ENCODE results near the gene MTHFD1L. TPM values are rescaled to one million over a fixed set of nuclear protein-coding genes. Genes with fewer than 3 reads are reported as not detected.
"Not testable (repeated sequence)": the region's sequence is repeated elsewhere in the genome, so short reads cannot be mapped to it uniquely, and the experiment has no call there.

MTHFD1L gene
- total and polyA plus RNA-seq, 10 donors, result 6.7 to 32.1 (median 13.1) TPM

- Histone ChIP-seq H3K4me3 (no peak overlapping the region), H3K27ac (no peak overlapping the region), H3K27me3 (replicated peaks in 1 of 7) (no peaks in the 10 kb centered on the region), H3K4me1 (no peaks in the 10 kb centered on the region), H3K9me3 (no peaks in the 10 kb centered on the region), H3K36me3 (peaks cover 0 to 65% (median 6%) of the 10 kb centered on the region in 6 donors)
- no peak for DNase-seq
- intact Hi-C loops (cut with DNase I; ENCODE audit: low total_unique reads), result no loop called here
- TF ChIP-seq POLR2A (IDR thresholded peaks at IDR 0.05), result no peak
- peak in 1 of 3 donors; percentile 10 for TF ChIP-seq POLR2AphosphoS5 (IDR thresholded peaks at IDR 0.05)
- 56 to 89% (median 74%) methylated on average over 2 of the region's 2 CpGs for WGBS, 5 donors
These were observed 17.1 kb upstream of the MTHFD1L start for GRCh38 chr6:150848400-150848799.

GRCh38 chr6:150854392-150854791 lies 11.1 kb upstream of the MTHFD1L start:
- H3K4me3 ChIP-seq; H3K27ac ChIP-seq; H3K9me3 ChIP-seq; H3K27me3 ChIP-seq (replicated peaks in 1 of 7); intact Hi-C loops (cut with DNase I; ENCODE audit: low total_unique reads); DNase-seq: not testable (repeated sequence)
- peaks cover 0 to 41% (median 3%) of the 10 kb centered on the region in 6 donors for H3K36me3 ChIP-seq
- 63 to 89% (median 85%) methylated on average over 5 of the region's 5 CpGs for WGBS, 5 donors
- peaks cover 0 to 17% (median 6%) of the 10 kb centered on the region in 6 donors for H3K4me1 ChIP-seq

GRCh38 chr6:150855171-150855570 lies 10.3 kb upstream of the MTHFD1L start:
- Histone ChIP-seq H3K36me3 (peaks cover 0 to 35% (median 3%) of the 10 kb centered on the region in 6 donors), H3K4me1 (peaks cover 0 to 17% (median 6%) of the 10 kb centered on the region in 6 donors)
- H3K27me3 ChIP-seq (replicated peaks in 1 of 7); H3K27ac ChIP-seq; H3K9me3 ChIP-seq; intact Hi-C loops (cut with DNase I; ENCODE audit: low total_unique reads); DNase-seq; H3K4me3 ChIP-seq: not testable (repeated sequence)
- 81 to 95% (median 91%) methylated on average over 8 of the region's 8 CpGs for WGBS, 5 donors

GRCh38 chr6:150857062-150857944 lies 8.2 kb upstream of the MTHFD1L start:
- Histone ChIP-seq H3K4me3 (no peak overlapping the region), H3K36me3 (peaks cover 0 to 35% (median 3%) of the 10 kb centered on the region in 6 donors), H3K27ac (peak overlapping the region in 7 of 8 donors; percentile 34 to 69 (median 46)), H3K4me1 (peaks cover 0 to 27% (median 10%) of the 10 kb centered on the region in 6 donors), H3K27me3 (replicated peaks in 1 of 7) (no peaks in the 10 kb centered on the region), H3K9me3 (peaks cover 0 to 4% (median 0%) of the 10 kb centered on the region in 8 donors)
- intact Hi-C loops (cut with DNase I; ENCODE audit: low total_unique reads), result no loop called here
- no peak for TF ChIP-seq POLR2A (IDR thresholded peaks at IDR 0.05)
- no peak for TF ChIP-seq CTCF (IDR thresholded peaks at IDR 0.05 in 8 of 11, conservative IDR thresholded peaks at IDR 0.05 in 3 of 11)
- no peak for TF ChIP-seq POLR2AphosphoS5 (IDR thresholded peaks at IDR 0.05)
- no peak for DNase-seq
- WGBS, 5 donors, result 54 to 73% (median 65%) methylated on average over 7 of the region's 7 CpGs

GRCh38 chr6:150857945-150858308 lies 7.6 kb upstream of the MTHFD1L start:
- Histone ChIP-seq H3K27ac (peak overlapping the region in 7 of 8 donors; percentile 34 to 69 (median 46)), H3K4me3 (no peak overlapping the region), H3K9me3 (peaks cover 0 to 4% (median 0%) of the 10 kb centered on the region in 8 donors), H3K4me1 (peaks cover 0 to 30% (median 11%) of the 10 kb centered on the region in 6 donors), H3K36me3 (peaks cover 0 to 35% (median 3%) of the 10 kb centered on the region in 6 donors), H3K27me3 (replicated peaks in 1 of 7) (no peaks in the 10 kb centered on the region)
- 78 to 93% (median 86%) methylated on average over 2 of the region's 2 CpGs for WGBS, 5 donors
- TF ChIP-seq POLR2A (IDR thresholded peaks at IDR 0.05), result no peak
- no peak for TF ChIP-seq CTCF (IDR thresholded peaks at IDR 0.05 in 8 of 11, conservative IDR thresholded peaks at IDR 0.05 in 3 of 11)
- no peak for TF ChIP-seq POLR2AphosphoS5 (IDR thresholded peaks at IDR 0.05)
- no peak for DNase-seq
- intact Hi-C loops (cut with DNase I; ENCODE audit: low total_unique reads), result no loop called here

- DNase-seq; H3K9me3 ChIP-seq; H3K27me3 ChIP-seq (replicated peaks in 1 of 7); intact Hi-C loops (cut with DNase I; ENCODE audit: low total_unique reads); H3K27ac ChIP-seq; H3K4me3 ChIP-seq; H3K36me3 ChIP-seq: not testable (repeated sequence)
- peaks cover 4 to 49% (median 22%) of the 10 kb centered on the region in 6 donors for H3K4me1 ChIP-seq
- 27 to 59% (median 39%) methylated on average over 8 of the region's 8 CpGs for WGBS, 5 donors
These were observed 3.9 kb upstream of the MTHFD1L start for GRCh38 chr6:150861448-150862168.
